Measurements from ENCODE around the gene OXSM.
A peak's percentile ranks its signal among the peaks of the same experiment; 100 is the strongest.

The OXSM gene

DNA sequence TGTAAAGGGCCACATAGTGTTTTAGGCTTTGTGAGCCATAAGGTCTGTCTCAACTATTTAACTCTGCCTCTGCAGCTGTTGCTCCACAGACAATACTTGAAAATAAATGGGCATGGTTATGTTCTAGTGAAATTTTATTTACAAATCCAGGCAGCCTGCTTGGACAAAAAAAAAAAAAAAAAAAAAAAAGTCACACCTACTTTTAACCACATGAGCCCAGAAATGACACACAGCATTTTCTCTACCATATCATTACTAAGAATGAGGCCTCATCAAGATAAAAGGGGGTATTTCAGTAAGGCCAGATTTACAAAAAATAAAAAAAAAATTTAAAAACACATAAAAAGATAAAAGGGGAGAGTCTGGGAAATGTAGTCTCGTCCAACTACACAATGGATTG lies 4.9 kb upstream of the OXSM start:
- H3K79me2 ChIP-seq (ENCODE audit: insufficient read depth, low read length), result peaks cover 38% of the 10 kb centered on the region
- H3K27ac ChIP-seq (ENCODE audit: low read depth, low read length, poor library complexity, severe bottlenecking), result peak overlapping the region; percentile 56
- H3K9me3 ChIP-seq (ENCODE audit: low read length), result no peaks in the 10 kb centered on the region

DNA sequence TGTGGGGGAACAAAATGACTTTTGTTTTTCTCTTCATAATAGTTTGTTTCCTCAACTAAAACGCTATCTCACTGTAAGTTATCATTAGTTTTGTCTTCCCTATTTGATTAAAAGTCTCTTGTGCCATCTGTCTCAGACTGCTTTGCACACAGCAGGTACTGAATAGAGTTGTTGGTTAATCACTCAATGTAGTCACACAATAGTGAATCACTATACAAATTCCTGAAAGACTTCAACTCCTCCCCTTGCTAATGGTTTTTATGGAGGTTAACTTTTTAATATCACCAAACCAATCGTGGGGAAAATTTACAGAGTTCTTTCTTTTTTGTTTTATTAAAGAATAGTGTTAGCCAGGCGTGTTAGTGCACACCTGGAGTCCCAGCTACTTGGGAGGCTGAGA lies 4.1 kb upstream of the OXSM start:
- no peaks in the 10 kb centered on the region for H3F3A ChIP-seq (ENCODE audit: insufficient read depth, low read length)
- H3K4me1 ChIP-seq (ENCODE audit: insufficient read depth, low read length, severe bottlenecking), result peaks cover 63% of the 10 kb centered on the region
- no peak overlapping the region for H2AFZ ChIP-seq (ENCODE audit: low read length)
- H3K27me3 ChIP-seq (ENCODE audit: insufficient read depth, low read length), result no peaks in the 10 kb centered on the region
- H3K9ac ChIP-seq (ENCODE audit: low read length), result no peak overlapping the region
- no peaks in the 10 kb centered on the region for H3K9me3 ChIP-seq (ENCODE audit: low read length)
- TF ChIP-seq EZH2 (IDR thresholded peaks at IDR 0.05; ENCODE audit: borderline replicate concordance, low read length), result no peak
- TF ChIP-seq, protein P1, sequence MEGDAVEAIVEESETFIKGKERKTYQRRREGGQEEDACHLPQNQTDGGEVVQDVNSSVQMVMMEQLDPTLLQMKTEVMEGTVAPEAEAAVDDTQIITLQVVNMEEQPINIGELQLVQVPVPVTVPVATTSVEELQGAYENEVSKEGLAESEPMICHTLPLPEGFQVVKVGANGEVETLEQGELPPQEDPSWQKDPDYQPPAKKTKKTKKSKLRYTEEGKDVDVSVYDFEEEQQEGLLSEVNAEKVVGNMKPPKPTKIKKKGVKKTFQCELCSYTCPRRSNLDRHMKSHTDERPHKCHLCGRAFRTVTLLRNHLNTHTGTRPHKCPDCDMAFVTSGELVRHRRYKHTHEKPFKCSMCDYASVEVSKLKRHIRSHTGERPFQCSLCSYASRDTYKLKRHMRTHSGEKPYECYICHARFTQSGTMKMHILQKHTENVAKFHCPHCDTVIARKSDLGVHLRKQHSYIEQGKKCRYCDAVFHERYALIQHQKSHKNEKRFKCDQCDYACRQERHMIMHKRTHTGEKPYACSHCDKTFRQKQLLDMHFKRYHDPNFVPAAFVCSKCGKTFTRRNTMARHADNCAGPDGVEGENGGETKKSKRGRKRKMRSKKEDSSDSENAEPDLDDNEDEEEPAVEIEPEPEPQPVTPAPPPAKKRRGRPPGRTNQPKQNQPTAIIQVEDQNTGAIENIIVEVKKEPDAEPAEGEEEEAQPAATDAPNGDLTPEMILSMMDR (IDR thresholded peaks at IDR 0.05; ENCODE audit: low read length), result no peak
- H3K36me3 ChIP-seq (ENCODE audit: insufficient read depth, low read length), result no peaks in the 10 kb centered on the region
- H3K9me2 ChIP-seq (ENCODE audit: low read depth, low read length), result no peaks in the 10 kb centered on the region
- no peak overlapping the region for H3K4me2 ChIP-seq (ENCODE audit: low read length)
- no peak overlapping the region for H3K4me3 ChIP-seq (ENCODE audit: low read depth, low read length, poor library complexity, severe bottlenecking)
- peaks cover 30% of the 10 kb centered on the region for H3K79me2 ChIP-seq (ENCODE audit: insufficient read depth, low read length)
- no peak overlapping the region for H3K27ac ChIP-seq (ENCODE audit: low read depth, low read length, poor library complexity, severe bottlenecking)
- H4K20me1 ChIP-seq (ENCODE audit: insufficient read depth, low read length), result no peaks in the 10 kb centered on the region

More for the DNA sequence above, 4.9 kb upstream of the OXSM start:
- Histone ChIP-seq H3K4me1 (ENCODE audit: insufficient read depth, low read length, severe bottlenecking) (peaks cover 64% of the 10 kb centered on the region), H4K20me1 (ENCODE audit: insufficient read depth, low read length) (no peaks in the 10 kb centered on the region), H2AFZ (ENCODE audit: low read length) (no peak overlapping the region), H3K4me3 (ENCODE audit: low read depth, low read length, poor library complexity, severe bottlenecking) (no peak overlapping the region), H3K9me2 (ENCODE audit: low read depth, low read length) (no peaks in the 10 kb centered on the region), H3K27me3 (ENCODE audit: insufficient read depth, low read length) (no peaks in the 10 kb centered on the region), H3K4me2 (ENCODE audit: low read length) (peak overlapping the region; percentile 99; the same call in 1 of the 2 replicates), H3F3A (ENCODE audit: insufficient read depth, low read length) (no peaks in the 10 kb centered on the region), H3K9ac (ENCODE audit: low read length) (no peak overlapping the region), H3K36me3 (ENCODE audit: insufficient read depth, low read length) (peaks cover 3% of the 10 kb centered on the region; the same call in 1 of the 2 replicates)
- no peak for TF ChIP-seq EZH2 (IDR thresholded peaks at IDR 0.05; ENCODE audit: borderline replicate concordance, low read length)
- TF ChIP-seq, protein P1 (IDR thresholded peaks at IDR 0.05; ENCODE audit: low read length), result no peak

DNA sequence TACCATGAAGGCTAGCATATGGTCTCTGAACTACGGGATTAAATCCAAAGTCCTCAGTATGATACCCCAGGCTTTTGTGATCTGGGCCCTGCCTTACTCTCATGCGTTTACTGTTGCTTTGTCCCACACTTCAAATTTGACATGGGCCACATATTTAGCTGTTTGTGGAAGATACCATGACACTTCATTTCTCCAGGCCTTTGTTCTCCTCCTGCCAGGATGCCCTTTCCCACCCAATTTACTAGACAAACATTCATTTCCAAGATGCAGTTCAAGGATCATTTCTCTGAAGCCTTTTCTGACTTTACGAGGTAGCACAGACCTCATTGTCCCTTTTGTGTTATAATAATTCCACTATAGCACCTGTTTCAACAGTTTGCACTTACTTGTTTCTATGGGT lies 2.2 kb upstream of the OXSM start:
- H3K9me2 ChIP-seq (ENCODE audit: low read depth, low read length), result no peaks in the 10 kb centered on the region
- H3K27me3 ChIP-seq (ENCODE audit: insufficient read depth, low read length), result no peaks in the 10 kb centered on the region
- no peaks in the 10 kb centered on the region for H3F3A ChIP-seq (ENCODE audit: insufficient read depth, low read length)
- no peak for TF ChIP-seq EZH2 (IDR thresholded peaks at IDR 0.05; ENCODE audit: borderline replicate concordance, low read length)
- TF ChIP-seq, protein P1 (IDR thresholded peaks at IDR 0.05; ENCODE audit: low read length), result no peak
- H3K9ac ChIP-seq (ENCODE audit: low read length), result no peak overlapping the region; the same call in 1 of the 2 replicates
- H3K4me1 ChIP-seq (ENCODE audit: insufficient read depth, low read length, severe bottlenecking), result peaks cover 63% of the 10 kb centered on the region
- peak overlapping the region; percentile 84; the same call in 1 of the 2 replicates for H3K4me2 ChIP-seq (ENCODE audit: low read length)
- H3K9me3 ChIP-seq (ENCODE audit: low read length), result no peaks in the 10 kb centered on the region
- no peak overlapping the region for H2AFZ ChIP-seq (ENCODE audit: low read length)
- peak overlapping the region; percentile 85 for H3K4me3 ChIP-seq (ENCODE audit: low read depth, low read length, poor library complexity, severe bottlenecking)
- H3K79me2 ChIP-seq (ENCODE audit: insufficient read depth, low read length), result peaks cover 11% of the 10 kb centered on the region
- peak overlapping the region; percentile 15 for H3K27ac ChIP-seq (ENCODE audit: low read depth, low read length, poor library complexity, severe bottlenecking)
- H3K36me3 ChIP-seq (ENCODE audit: insufficient read depth, low read length), result peaks cover 8% of the 10 kb centered on the region; the same call in 1 of the 2 replicates
- H4K20me1 ChIP-seq (ENCODE audit: insufficient read depth, low read length), result no peaks in the 10 kb centered on the region
